Measurements from ENCODE around the gene PLOD1. TPM values are rescaled to one million over a fixed set of nuclear protein-coding genes. Genes with fewer than 3 reads are reported as not detected.
"Not testable (repeated sequence)": the region's sequence is repeated elsewhere in the genome, so short reads cannot be mapped to it uniquely, and the experiment has no call there.

Gene PLOD1
- total RNA-seq, 1 donor from 2014 or later = 477 TPM

GRCh38 chr1:11888877-11889208 is 45.7 kb upstream of the PLOD1 start:
- TF ChIP-seq CTCF (IDR thresholded peaks at IDR 0.05) = no peak
- Mint-ChIP-seq H3K27ac (ENCODE audit: unreplicated experiment) (no peak overlapping the region), H3K4me3 (ENCODE audit: unreplicated experiment) (no peak overlapping the region), H3K36me3 (ENCODE audit: low read depth) (no peaks in the 10 kb centered on the region), H3K4me1 (ENCODE audit: low read depth) (no peaks in the 10 kb centered on the region), H3K27me3 (ENCODE audit: low read depth) (peaks cover 20% of the 10 kb centered on the region), H3K9me3 (ENCODE audit: low read depth) (no peaks in the 10 kb centered on the region)
- no peak for DNase-seq (ENCODE audit: low spot score)

- Mint-ChIP-seq H3K36me3 (ENCODE audit: low read depth) (no peaks in the 10 kb centered on the region), H3K27ac (ENCODE audit: unreplicated experiment) (no peak overlapping the region), H3K4me3 (ENCODE audit: unreplicated experiment) (no peak overlapping the region), H3K9me3 (ENCODE audit: low read depth) (no peaks in the 10 kb centered on the region), H3K27me3 (ENCODE audit: low read depth) (peaks cover 21% of the 10 kb centered on the region), H3K4me1 (ENCODE audit: low read depth) (no peaks in the 10 kb centered on the region)
- DNase-seq (ENCODE audit: low spot score) = no peak
- TF ChIP-seq CTCF (IDR thresholded peaks at IDR 0.05) = no peak
Measured at GRCh38 chr1:11891433-11892186, 42.9 kb upstream of the PLOD1 start.

GRCh38 chr1:11893907-11894251 is 40.6 kb upstream of the PLOD1 start:
- H3K4me1 Mint-ChIP-seq (ENCODE audit: low read depth) = no peaks in the 10 kb centered on the region
- no peak for DNase-seq (ENCODE audit: low spot score)
- H3K4me3 Mint-ChIP-seq (ENCODE audit: unreplicated experiment) = no peak overlapping the region
- no peaks in the 10 kb centered on the region for H3K36me3 Mint-ChIP-seq (ENCODE audit: low read depth)
- H3K27me3 Mint-ChIP-seq (ENCODE audit: low read depth) = peaks cover 27% of the 10 kb centered on the region
- H3K9me3 Mint-ChIP-seq (ENCODE audit: low read depth) = no peaks in the 10 kb centered on the region
- H3K27ac Mint-ChIP-seq (ENCODE audit: unreplicated experiment) = no peak overlapping the region
- peak; percentile 85 for TF ChIP-seq CTCF (IDR thresholded peaks at IDR 0.05)

- H3K4me1 Mint-ChIP-seq (ENCODE audit: low read depth); H3K27ac Mint-ChIP-seq (ENCODE audit: unreplicated experiment); DNase-seq (ENCODE audit: low spot score); H3K36me3 Mint-ChIP-seq (ENCODE audit: low read depth); H3K4me3 Mint-ChIP-seq (ENCODE audit: unreplicated experiment); H3K9me3 Mint-ChIP-seq (ENCODE audit: low read depth): not testable (repeated sequence)
- peaks cover 32% of the 10 kb centered on the region for H3K27me3 Mint-ChIP-seq (ENCODE audit: low read depth)
Measured at GRCh38 chr1:11894501-11894900, 40.0 kb upstream of the PLOD1 start.

- no peak for DNase-seq (ENCODE audit: low spot score)
- Mint-ChIP-seq H3K27me3 (ENCODE audit: low read depth) (peaks cover 24% of the 10 kb centered on the region), H3K4me1 (ENCODE audit: low read depth) (no peaks in the 10 kb centered on the region), H3K27ac (ENCODE audit: unreplicated experiment) (no peak overlapping the region), H3K36me3 (ENCODE audit: low read depth) (no peaks in the 10 kb centered on the region), H3K4me3 (ENCODE audit: unreplicated experiment) (no peak overlapping the region), H3K9me3 (ENCODE audit: low read depth) (no peaks in the 10 kb centered on the region)
- TF ChIP-seq CTCF (IDR thresholded peaks at IDR 0.05) = no peak
Measured at GRCh38 chr1:11898086-11898785, 36.3 kb upstream of the PLOD1 start.

Data from chondrocyte (in vitro differentiated cells).